GM20431 (cell line): ENCODE data around the gene TOPBP1.
"Not testable (repeated sequence)": the region's sequence is repeated elsewhere in the genome, so short reads cannot be mapped to it uniquely, and the experiment has no call there.

ENCODE experiments used
- in situ Hi-C: fragments of 300-500 bp; cut with MseI, MboI; formaldehyde crosslinking; loops from one replicate; pipeline ENCODE4 v1.15.0; 2020; ENCODE audit warnings: low sequenced_read_pairs; ENCODE audit not compliant: unreplicated experiment

TOPBP1 gene

GRCh38 chr3:133661454-133662277 lies at the start of gene TOPBP1:
TSS of gene TOPBP1 (minus strand) at chr3:133661941. CDS start at chr3:133661127, 814 bp downstream.
- in situ Hi-C loops, result no loop called here

GRCh38 chr3:133711013-133711412 lies 49.3 kb upstream of the TOPBP1 start:
- in situ Hi-C loops, result no loop called here

- in situ Hi-C loops, result no loop called here
Observed at GRCh38 chr3:133709139-133709750, 47.5 kb upstream of the TOPBP1 start.

- in situ Hi-C loops, result no loop called here
Observed at GRCh38 chr3:133706033-133706432, 44.3 kb upstream of the TOPBP1 start.

GRCh38 chr3:133703915-133704314 lies 42.2 kb upstream of the TOPBP1 start:
- in situ Hi-C loops, result no loop called here

- in situ Hi-C loops, result no loop called here
Observed at GRCh38 chr3:133701435-133702358, 40.0 kb upstream of the TOPBP1 start.

- in situ Hi-C loops, result no loop called here
Observed at GRCh38 chr3:133700351-133700750, 38.6 kb upstream of the TOPBP1 start.

- in situ Hi-C loops, result no loop called here
Observed at GRCh38 chr3:133699903-133700302, 38.2 kb upstream of the TOPBP1 start.

- in situ Hi-C loops, result no loop called here
Observed at GRCh38 chr3:133699467-133699866, 37.7 kb upstream of the TOPBP1 start.

GRCh38 chr3:133697960-133698359 lies 36.2 kb upstream of the TOPBP1 start:
- in situ Hi-C loops, result no loop called here

GRCh38 chr3:133695560-133696171 lies 33.9 kb upstream of the TOPBP1 start:
- in situ Hi-C loops, result no loop called here

GRCh38 chr3:133694288-133695268 lies 32.8 kb upstream of the TOPBP1 start:
- in situ Hi-C loops, result no loop called here

- in situ Hi-C loops, result no loop called here
Observed at GRCh38 chr3:133693821-133694220, 32.1 kb upstream of the TOPBP1 start.

GRCh38 chr3:133692759-133693158 lies 31.0 kb upstream of the TOPBP1 start:
- in situ Hi-C loops, result no loop called here

- in situ Hi-C loops, result no loop called here
Observed at GRCh38 chr3:133691273-133692107, 29.7 kb upstream of the TOPBP1 start.

GRCh38 chr3:133677993-133678392 lies 16.3 kb upstream of the TOPBP1 start:
- in situ Hi-C loops, result not testable (repeated sequence)

GRCh38 chr3:133676336-133677118 lies 14.8 kb upstream of the TOPBP1 start:
- in situ Hi-C loops, result no loop called here
